Colonic mucosa (tissue), 4 donors: ENCODE results near the gene PPL. TPM values are rescaled to one million over a fixed set of nuclear protein-coding genes. Genes with fewer than 3 reads are reported as not detected.
"Not testable (repeated sequence)": the region's sequence is repeated elsewhere in the genome, so short reads cannot be mapped to it uniquely, and the experiment has no call there.

Source experiments
- DNase-seq: peaks from one replicate; pipeline ENCODE4 v3.0.0-alpha.2; 2020
- H3K27ac ChIP-seq: fragments of 200-600 bp; one replicate; pipeline ENCODE4 v1.8.0; 2021
- H3K27me3 ChIP-seq: fragments of 200-600 bp; one replicate; pipeline ENCODE4 v1.8.0; 2021
- H3K36me3 ChIP-seq: fragments of 200-600 bp; one replicate; pipeline ENCODE4 v1.8.0; 2021
- H3K4me1 ChIP-seq: fragments of 200-600 bp; one replicate; pipeline ENCODE4 v1.8.0; 2021; ENCODE audit warnings: mild to moderate bottlenecking
- H3K4me3 ChIP-seq: fragments of 200-600 bp; one replicate; pipeline ENCODE4 v1.8.0; 2021
- H3K9ac ChIP-seq, 2 donors: one replicate each; pipeline ENCODE4 v1.7.0; 2013; ENCODE audit warnings: control low read depth in 2 of 2, low read depth in 2 of 2, low read length in 2 of 2
- H3K9me3 ChIP-seq: fragments of 200-600 bp; one replicate; pipeline ENCODE4 v1.8.0; 2021
- intact Hi-C: fragments of 100-400 bp; cut with DNase I; formaldehyde crosslinking; loops from one replicate; pipeline ENCODE4 v1.14.1; 2022
- total RNA-seq, 2 donors: library from RNA; stranded (reverse); fragmentation: NEBNext Ultra II Directional in 1 of 2; extraction: Animal tissue kit (Norgen Biotek cat#: 25700) in 1 of 2; gene quantifications; one replicate each; pipeline ENCODE4 v1.2.1, GENCODE V29; 2021
- TF ChIP-seq, protein P1 (sequence below): fragments of 200-600 bp; IDR thresholded peaks from one replicate; pipeline ENCODE4 v1.8.0; 2022; ENCODE audit warnings: antibody characterized with exemption, mild to moderate bottlenecking
- donor health status: healthy.
- donor health status: DM: no; HTN: no; CAD: no.
- donor health status: DM: no; HTN: no; CAD: no.

Gene PPL
- total RNA-seq, 2 donors from 2014 or later: 11.5 to 14.1 TPM

DNA sequence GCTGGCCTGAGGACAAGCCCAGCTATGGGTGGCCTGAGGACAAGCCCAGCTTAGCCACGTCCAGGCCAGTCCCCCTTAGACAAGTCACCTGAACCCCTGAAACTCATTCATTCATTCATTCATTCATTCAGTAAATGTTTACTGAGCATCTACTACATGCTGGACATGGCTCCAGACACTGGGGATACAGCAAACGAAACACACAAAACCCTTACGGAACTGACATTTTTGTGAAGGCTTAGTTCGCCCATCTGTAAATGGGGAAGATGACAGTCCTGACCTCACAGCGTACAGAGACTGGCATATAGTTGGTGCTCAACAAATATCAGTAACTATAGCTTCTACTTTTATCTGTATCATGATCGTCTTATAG lies 37.5 kb downstream of the PPL start:
- no peak for DNase-seq
- Histone ChIP-seq H3K9ac (no peak overlapping the region), H3K27me3 (no peaks in the 10 kb centered on the region), H3K4me1 (no peaks in the 10 kb centered on the region), H3K27ac (no peak overlapping the region), H3K9me3 (no peaks in the 10 kb centered on the region), H3K36me3 (no peaks in the 10 kb centered on the region), H3K4me3 (no peak overlapping the region)
- intact Hi-C loops: no loop called here
- TF ChIP-seq, protein P1, sequence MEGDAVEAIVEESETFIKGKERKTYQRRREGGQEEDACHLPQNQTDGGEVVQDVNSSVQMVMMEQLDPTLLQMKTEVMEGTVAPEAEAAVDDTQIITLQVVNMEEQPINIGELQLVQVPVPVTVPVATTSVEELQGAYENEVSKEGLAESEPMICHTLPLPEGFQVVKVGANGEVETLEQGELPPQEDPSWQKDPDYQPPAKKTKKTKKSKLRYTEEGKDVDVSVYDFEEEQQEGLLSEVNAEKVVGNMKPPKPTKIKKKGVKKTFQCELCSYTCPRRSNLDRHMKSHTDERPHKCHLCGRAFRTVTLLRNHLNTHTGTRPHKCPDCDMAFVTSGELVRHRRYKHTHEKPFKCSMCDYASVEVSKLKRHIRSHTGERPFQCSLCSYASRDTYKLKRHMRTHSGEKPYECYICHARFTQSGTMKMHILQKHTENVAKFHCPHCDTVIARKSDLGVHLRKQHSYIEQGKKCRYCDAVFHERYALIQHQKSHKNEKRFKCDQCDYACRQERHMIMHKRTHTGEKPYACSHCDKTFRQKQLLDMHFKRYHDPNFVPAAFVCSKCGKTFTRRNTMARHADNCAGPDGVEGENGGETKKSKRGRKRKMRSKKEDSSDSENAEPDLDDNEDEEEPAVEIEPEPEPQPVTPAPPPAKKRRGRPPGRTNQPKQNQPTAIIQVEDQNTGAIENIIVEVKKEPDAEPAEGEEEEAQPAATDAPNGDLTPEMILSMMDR: no peak

DNA sequence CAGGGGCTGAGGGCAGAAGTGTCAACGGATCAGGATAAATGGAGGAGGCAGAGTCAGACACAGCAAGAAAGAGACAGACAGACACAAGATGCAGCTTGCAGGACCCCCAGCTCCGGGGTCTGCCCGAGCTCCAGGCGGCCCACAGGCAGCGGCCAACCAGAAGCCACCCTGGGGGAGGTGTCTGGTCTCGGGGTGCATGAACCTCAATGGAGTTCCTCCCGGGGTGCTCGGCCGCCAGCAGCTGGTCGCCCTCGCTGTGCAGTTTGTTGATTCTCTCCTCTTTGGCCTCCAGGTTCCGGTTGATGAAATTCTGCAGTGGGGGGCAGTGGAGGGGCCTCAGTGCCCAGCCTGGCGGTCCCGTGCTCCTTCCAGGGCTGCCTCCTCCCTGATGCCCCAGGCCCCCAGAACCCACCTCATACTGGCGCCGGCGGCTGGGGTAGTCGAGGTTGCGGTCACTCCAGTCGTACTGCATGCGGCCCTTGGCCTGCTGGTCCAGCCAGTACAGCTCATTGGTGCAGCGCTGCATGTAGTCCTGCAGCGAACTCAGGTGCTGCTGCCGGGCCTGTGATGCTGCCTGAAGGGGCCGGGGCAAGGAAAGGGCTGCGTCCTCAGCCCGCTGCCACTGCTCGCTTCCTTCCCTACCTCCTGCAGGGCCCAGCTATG lies 38.0 kb downstream of the PPL start:
- DNase-seq: no peak
- TF ChIP-seq, protein P1: no peak
- Histone ChIP-seq H3K9ac (no peak overlapping the region), H3K4me1 (no peaks in the 10 kb centered on the region), H3K27me3 (no peaks in the 10 kb centered on the region), H3K27ac (no peak overlapping the region), H3K9me3 (no peaks in the 10 kb centered on the region), H3K4me3 (no peak overlapping the region), H3K36me3 (no peaks in the 10 kb centered on the region)
- intact Hi-C loops: no loop called here

DNA sequence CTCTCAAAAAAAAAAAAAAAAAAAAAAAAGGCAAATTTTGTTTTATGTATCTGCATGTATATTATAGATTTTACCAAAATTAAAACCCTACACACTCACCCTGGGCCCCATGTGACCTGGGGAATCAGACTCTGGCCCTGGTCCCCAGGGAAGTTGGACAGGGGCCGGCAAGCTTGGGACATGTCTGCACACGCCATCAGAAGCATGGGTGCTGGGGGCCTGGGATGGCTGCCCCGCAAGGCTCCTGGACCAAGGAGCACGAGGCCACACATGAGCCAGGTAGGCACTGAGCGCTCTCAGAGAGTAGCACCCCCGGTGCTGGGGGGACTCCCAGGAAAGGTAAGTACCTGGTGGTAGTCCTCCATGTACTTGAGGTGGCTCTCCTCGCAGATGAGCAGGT lies 39.6 kb downstream of the PPL start:
- TF ChIP-seq, protein P1: no peak
- no peaks in the 10 kb centered on the region for H3K9me3 ChIP-seq
- no peak for DNase-seq
- no peaks in the 10 kb centered on the region for H3K27me3 ChIP-seq
- no peaks in the 10 kb centered on the region for H3K36me3 ChIP-seq
- H3K27ac ChIP-seq: no peak overlapping the region
- H3K9ac ChIP-seq: no peak overlapping the region
- no peaks in the 10 kb centered on the region for H3K4me1 ChIP-seq
- intact Hi-C loops: no loop called here
- no peak overlapping the region for H3K4me3 ChIP-seq

DNA sequence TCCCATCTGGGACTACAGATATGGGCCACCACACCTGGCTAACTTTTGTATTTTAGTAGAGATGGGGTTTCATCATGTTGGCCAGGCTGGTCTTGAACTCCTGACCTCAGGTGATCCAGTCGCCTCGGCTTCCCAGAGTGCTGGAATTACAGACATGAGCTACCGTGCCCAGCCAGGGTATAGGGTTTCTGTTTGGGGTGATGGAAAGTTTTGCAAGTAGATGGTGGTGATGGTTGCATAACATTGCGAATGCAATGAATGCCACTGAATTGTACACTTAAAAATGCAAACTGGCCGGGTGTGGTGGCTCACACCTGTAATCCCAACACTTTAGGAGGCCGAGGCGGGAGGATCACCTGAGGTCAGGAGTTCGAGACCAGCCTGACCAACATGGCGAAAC lies 40.2 kb downstream of the PPL start:
- H3K27me3 ChIP-seq, H3K9ac ChIP-seq, H3K27ac ChIP-seq, H3K4me3 ChIP-seq, DNase-seq, H3K9me3 ChIP-seq, H3K4me1 ChIP-seq, H3K36me3 ChIP-seq, intact Hi-C loops: not testable (repeated sequence)

DNA sequence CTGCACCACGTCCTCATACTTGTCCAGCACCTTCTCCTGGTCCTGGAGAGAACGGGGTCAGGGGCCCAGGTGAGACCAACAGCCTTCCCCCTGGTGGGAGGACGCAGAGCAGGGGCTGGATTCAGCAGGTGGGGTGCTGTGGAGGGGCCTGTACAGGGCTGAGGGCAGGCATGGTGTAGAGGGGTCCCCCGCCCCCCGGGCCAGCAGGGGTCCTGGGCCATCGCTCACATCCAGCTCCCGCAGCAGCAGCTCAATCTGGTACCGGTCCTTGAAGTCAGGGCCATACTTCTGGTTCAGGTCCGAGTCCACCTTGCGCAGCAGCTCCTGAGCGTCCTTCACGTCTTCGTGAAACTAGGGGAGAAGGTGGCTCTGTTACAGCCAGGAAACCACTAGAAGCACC lies 41.6 kb downstream of the PPL start:
- TF ChIP-seq, protein P1: no peak
- Histone ChIP-seq H3K4me3 (no peak overlapping the region), H3K9me3 (no peaks in the 10 kb centered on the region), H3K36me3 (no peaks in the 10 kb centered on the region), H3K9ac (no peak overlapping the region), H3K4me1 (no peaks in the 10 kb centered on the region), H3K27ac (no peak overlapping the region), H3K27me3 (no peaks in the 10 kb centered on the region)
- no peak for DNase-seq
- intact Hi-C loops: no loop called here

DNA sequence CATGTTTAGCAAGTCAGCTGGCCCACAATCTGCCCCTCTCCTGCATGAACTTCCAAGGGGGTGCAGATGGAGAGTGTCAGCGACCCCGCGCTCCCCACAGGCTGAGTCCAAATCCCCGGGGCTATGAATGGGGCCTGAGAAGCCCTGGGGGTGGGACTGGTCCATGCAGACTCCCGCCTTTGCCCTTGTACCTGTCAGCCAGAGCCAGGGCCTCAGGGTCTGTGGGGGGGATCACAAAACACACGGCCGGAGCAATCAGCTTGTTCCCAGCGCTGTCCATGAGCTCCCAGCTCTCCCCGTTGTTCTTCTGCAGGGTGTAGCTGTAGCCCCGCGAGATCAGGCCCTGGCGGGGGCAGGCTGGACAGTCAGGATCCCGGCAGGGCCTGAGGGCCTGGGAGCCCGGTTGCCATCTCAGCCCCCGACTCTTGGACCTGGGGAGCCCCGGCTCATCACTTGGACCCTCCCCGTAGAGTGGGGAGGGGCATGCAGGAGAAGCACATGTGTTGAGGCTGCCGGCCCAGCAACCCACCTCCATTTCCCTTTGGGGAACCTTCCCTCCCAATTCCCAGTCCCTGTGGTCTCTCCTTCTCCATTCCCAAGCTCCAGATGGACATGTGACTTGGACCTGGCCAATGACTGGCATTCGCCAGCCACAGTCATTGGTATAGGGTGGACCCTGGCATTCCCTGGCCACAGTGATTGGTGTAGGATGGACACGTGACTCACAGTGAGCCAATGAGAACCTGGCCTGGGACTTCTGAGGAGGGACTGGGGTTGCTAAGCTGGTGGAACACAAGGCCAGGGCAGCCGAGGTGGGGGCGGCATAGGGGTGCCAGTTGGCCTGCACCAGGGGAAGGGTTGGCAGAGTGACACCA lies 42.4 kb downstream of the PPL start:
- TF ChIP-seq, protein P1: no peak
- Histone ChIP-seq H3K9ac (no peak overlapping the region), H3K27me3 (no peaks in the 10 kb centered on the region), H3K27ac (no peak overlapping the region), H3K4me1 (no peaks in the 10 kb centered on the region), H3K4me3 (no peak overlapping the region), H3K36me3 (no peaks in the 10 kb centered on the region), H3K9me3 (no peaks in the 10 kb centered on the region)
- no peak for DNase-seq
- intact Hi-C loops: no loop called here
